Muscle layer of colon (tissue), 2 donors: ENCODE data around the gene NCAPH2.

Source experiments
- H3K27ac ChIP-seq: one replicate; pipeline ENCODE4 v1.7.0; 2013; ENCODE audit warnings: low read depth, mild to moderate bottlenecking, low read length, moderate library complexity
- H3K27me3 ChIP-seq, 2 donors: one replicate each; pipeline ENCODE4 v1.7.0; 2013; ENCODE audit warnings: low read length in 2 of 2, mild to moderate bottlenecking in 2 of 2; ENCODE audit not compliant: insufficient read depth in 2 of 2, control insufficient read depth in 1 of 2
- H3K36me3 ChIP-seq: one replicate; pipeline ENCODE4 v1.7.0; 2013; ENCODE audit warnings: mild to moderate bottlenecking, low read length; ENCODE audit not compliant: insufficient read depth
- H3K4me1 ChIP-seq: one replicate; pipeline ENCODE4 v1.7.0; 2013; ENCODE audit warnings: mild to moderate bottlenecking, low read length; ENCODE audit not compliant: insufficient read depth
- H3K4me3 ChIP-seq, 2 donors: one replicate each; pipeline ENCODE4 v1.7.0; 2013; ENCODE audit warnings: low read length in 2 of 2, low read depth in 1 of 2, mild to moderate bottlenecking in 1 of 2, moderate library complexity in 1 of 2
- H3K9ac ChIP-seq: one replicate; pipeline ENCODE4 v1.7.0; 2013; ENCODE audit warnings: low read length
- H3K9me3 ChIP-seq: one replicate; pipeline ENCODE4 v1.7.0; 2013; ENCODE audit warnings: mild to moderate bottlenecking, low read length
- donor health status: abdominal sarcoma.
- donor health status: Adenocarcinoma of cecum.

Gene NCAPH2

DNA sequence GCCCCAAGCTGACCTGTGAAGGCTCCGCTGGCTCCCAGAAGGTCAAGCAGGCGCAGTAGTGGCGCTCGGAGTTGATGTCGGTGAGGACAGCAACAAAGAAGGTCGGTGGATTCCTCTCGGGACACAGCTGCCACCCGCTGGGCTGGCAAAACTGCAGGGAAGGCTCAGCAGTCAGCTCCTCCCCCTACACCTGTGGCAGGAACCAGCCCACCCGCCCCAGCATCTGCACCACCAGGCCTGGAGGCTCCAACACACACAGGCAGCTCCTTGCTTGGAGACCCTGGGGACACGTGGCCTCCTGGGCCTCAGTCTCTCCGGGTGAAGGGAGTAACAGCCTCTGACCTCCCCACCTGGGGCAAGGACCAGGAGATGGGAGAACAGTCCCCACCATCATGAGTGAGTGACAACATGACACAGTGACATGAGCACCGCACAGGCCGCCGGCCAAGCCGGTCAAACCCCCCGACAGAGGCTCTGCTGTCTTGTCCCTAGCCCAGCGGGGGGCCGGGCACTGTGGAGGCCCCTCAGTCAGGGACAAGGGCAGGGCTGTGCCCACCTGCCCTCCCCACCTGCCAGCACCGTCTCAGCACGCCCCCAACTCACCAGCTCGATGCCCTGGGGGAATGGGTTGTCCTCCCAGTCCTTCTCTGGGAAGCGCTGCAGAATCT, 40.1 kb upstream of the NCAPH2 start:
- Histone ChIP-seq H3K36me3 (peaks cover 45% of the 10 kb centered on the region), H3K9me3 (no peaks in the 10 kb centered on the region), H3K9ac (no peak overlapping the region), H3K4me3 (no peak overlapping the region), H3K27ac (no peak overlapping the region), H3K4me1 (peaks cover 25% of the 10 kb centered on the region), H3K27me3 (no peaks in the 10 kb centered on the region)

DNA sequence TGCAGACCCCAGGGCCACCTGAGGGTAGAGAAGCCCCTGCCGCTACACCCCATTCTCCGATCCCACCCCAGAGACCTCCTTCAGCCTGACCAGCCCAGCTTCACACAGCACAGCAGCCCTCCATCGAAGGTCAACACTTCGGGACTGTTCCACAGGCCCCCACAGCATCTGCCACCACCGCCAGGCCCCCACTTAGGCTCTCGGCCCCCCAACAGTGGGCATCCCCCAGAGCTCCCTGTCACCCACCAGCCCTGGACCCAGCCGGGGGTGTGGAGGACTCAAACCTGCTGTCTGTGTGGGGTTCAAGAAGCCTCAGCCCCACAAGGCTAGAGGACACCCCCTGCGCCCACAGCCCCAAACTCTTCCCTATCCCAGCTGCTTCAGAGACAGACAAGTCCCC, 39.4 kb upstream of the NCAPH2 start:
- Histone ChIP-seq H3K36me3 (peaks cover 38% of the 10 kb centered on the region), H3K9me3 (no peaks in the 10 kb centered on the region), H3K27ac (no peak overlapping the region), H3K27me3 (no peaks in the 10 kb centered on the region), H3K9ac (no peak overlapping the region), H3K4me1 (peaks cover 32% of the 10 kb centered on the region), H3K4me3 (no peak overlapping the region)

DNA sequence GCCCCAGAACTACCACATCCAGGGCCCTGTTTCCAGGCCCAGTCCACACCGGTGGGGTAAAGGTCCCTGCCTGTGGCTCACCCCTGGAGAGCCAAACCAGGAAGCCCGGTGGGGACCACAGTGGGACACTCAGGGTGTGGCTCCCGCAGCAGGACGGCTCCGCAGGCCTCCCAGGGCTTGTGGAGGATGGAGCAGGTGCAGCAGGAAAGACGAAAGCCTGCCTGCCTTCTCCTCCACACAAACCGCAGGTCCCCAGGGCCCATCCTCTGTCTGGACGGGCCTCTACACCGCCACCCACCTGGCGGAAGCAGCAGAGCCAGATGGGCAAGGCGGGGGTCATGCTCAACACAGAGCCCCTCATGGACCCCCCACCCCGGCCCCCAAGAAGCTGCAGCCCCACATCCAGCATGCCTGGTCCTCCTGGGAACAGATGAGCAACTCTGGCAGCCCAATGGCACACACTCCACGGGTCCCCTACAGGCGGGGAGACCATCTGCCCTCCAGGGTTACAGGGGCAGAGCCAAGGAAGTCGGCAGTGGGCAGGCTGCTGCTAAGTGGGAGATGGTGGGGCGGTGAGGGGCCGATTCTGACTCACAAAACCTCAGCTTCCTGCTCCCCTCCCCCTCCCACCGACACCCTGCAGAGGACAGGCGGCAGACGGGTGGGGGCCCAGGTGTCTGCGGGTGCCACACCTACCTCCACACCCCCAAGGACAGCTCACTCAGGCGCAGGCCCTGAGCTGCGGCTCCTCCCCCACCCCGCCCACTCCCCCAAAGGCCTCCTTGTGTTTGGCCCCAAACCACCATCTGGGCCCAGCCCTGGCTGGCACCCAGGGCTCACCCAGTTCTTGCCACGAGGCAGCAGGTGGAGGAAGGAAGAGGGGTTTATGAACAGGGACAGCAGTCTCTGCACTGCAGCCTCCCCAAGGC, 38.4 kb upstream of the NCAPH2 start:
- peaks cover 34% of the 10 kb centered on the region for H3K4me1 ChIP-seq
- H3K9me3 ChIP-seq: no peaks in the 10 kb centered on the region
- no peaks in the 10 kb centered on the region for H3K27me3 ChIP-seq
- no peak overlapping the region for H3K9ac ChIP-seq
- H3K27ac ChIP-seq: no peak overlapping the region
- no peak overlapping the region for H3K4me3 ChIP-seq
- H3K36me3 ChIP-seq: peaks cover 28% of the 10 kb centered on the region

DNA sequence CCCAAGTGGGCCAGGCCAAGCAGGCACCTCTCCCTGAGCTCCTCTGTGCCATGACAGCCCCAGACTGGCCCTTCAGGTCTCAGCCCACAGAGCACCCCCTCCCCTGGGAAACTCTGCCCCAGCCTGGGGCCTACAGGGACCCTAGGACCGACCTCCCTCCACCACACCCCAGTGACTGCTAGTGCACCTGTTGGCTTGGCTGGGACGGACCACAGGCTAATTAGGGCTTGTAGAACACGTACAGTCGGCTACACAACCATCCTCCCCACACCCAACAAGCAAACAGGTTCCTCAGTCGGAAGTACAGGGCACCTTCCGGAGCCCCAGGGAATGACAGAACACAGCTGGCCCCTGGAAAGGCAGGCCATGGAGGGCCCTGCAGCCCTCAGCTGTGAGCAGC, 37.5 kb upstream of the NCAPH2 start:
- no peak overlapping the region for H3K9ac ChIP-seq
- H3K27ac ChIP-seq: no peak overlapping the region
- H3K4me1 ChIP-seq: peaks cover 38% of the 10 kb centered on the region
- H3K4me3 ChIP-seq: no peak overlapping the region
- H3K9me3 ChIP-seq: no peaks in the 10 kb centered on the region
- no peaks in the 10 kb centered on the region for H3K27me3 ChIP-seq
- peaks cover 19% of the 10 kb centered on the region for H3K36me3 ChIP-seq

DNA sequence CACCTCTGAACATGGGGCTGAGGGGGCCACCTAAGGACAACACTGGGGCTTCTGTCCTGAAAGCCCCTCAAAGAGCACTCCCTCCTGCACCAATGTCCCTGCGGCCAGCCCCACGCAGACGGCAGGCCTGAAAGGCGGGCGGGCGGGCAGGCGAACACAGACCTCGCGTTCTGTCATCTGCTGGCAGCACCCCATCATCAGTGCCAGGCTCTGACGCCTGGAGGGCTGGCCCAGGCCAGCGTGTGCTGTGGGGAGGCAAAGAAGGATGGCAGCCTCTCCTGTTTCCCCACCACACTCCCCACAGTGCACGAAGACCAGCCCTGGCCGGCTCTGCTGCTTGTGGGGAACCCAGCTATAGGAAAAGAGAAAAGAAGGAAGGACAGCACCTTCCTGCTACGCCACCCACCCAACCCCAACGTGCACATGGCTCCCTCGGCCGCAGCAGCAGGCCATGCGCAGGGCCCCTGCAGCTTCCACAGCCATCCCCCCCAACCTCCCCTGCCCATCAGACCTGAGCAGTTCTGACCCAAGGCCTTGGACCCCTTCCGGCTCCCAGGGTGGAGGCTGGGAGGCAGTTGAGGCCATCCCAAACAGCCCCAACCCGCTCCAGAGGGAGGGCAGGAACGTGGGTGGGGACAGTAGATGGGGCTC, 36.7 kb upstream of the NCAPH2 start:
- Histone ChIP-seq H3K4me1 (peaks cover 40% of the 10 kb centered on the region), H3K4me3 (no peak overlapping the region)

DNA sequence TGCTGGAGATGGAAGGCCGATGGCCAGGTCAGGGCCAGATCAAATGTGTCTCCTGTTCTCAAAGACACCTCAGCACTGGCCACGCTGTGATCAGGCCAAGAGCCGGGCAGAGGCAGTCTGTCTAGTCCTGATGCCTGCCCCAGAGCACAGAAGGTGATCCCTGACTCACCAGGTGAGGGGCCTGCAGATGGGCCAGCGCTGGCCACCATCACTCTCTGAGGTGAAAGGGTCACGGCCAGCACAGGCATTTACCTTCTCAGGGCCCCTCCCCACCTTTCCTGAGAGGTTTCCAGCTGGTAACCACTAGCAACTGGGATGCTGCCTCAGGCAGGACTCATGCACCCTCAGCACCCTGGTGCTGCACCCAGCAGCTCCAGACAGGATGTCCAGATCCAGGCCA, 36.1 kb upstream of the NCAPH2 start:
- Histone ChIP-seq H3K4me1 (peaks cover 40% of the 10 kb centered on the region), H3K36me3 (peaks cover 5% of the 10 kb centered on the region), H3K4me3 (no peak overlapping the region), H3K27ac (no peak overlapping the region), H3K9me3 (no peaks in the 10 kb centered on the region), H3K27me3 (no peaks in the 10 kb centered on the region), H3K9ac (no peak overlapping the region)

More for the DNA sequence above, 36.7 kb upstream of the NCAPH2 start:
- Histone ChIP-seq H3K27me3 (no peaks in the 10 kb centered on the region), H3K27ac (no peak overlapping the region), H3K9ac (no peak overlapping the region), H3K36me3 (peaks cover 11% of the 10 kb centered on the region), H3K9me3 (no peaks in the 10 kb centered on the region)

DNA sequence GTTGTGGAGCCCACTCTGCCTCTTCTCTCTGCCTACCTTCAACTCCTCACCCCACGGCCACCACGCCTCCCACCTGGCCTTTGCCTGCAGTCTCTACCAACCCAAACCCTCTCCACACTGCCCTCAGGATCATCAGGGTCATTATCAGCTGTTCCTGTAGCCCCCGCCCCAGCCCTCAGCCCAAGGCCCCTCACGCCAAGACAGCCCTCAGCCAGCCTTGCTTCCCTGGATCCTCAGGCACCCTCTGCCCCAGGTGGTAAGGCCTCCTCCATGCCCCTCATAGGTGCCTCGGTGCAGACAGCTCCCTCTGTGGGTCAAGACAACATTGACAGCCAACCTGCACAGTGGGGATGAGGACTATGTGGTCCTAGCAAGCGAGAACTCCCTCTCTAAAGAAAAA, 34.9 kb upstream of the NCAPH2 start:
- Histone ChIP-seq H3K9ac (peak overlapping the region; percentile 68), H3K4me1 (peaks cover 40% of the 10 kb centered on the region), H3K27me3 (no peaks in the 10 kb centered on the region), H3K36me3 (no peaks in the 10 kb centered on the region), H3K4me3 (peak overlapping the region; percentile 71 to 79), H3K9me3 (no peaks in the 10 kb centered on the region), H3K27ac (no peak overlapping the region)

DNA sequence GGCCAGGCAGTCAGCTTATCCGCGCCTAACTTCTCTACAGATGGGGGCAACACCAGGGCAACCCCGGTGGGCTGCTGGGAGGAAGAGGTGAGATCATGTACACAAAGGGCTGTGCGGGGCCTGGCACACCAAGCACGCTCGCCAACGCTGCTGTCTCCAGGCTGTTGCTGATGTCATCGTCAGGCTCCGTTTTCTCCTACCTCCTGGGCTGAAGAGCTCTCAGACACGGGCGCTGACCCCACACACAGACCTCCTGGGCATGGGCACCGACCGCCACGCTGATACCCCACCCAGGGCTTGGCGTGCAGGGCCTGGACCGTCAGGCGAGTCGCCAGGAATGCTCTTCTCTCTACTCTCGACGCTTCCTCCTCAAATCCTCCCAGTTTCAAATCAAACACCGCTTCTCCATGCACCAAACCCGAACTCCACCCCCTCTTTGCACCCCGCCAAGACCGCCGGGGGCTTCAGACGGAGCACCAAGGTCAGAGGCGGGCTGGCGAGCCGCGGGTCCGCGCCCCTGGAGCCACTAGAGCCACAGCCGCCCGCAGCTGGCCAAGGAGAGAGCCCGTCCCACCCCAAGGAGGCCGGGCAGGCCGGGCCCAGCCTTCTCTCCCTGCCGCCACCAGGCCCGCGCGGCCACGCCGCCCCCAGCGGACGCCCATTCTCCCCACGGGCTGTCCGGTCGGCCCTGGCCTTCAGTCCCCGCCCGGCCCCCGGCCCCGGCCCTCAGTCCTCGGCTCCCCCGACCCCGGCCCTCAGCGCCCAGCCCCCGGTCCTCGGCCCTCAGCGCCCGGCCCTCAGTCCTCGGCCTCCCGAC, 34.0 kb upstream of the NCAPH2 start:
- H3K4me1 ChIP-seq: peaks cover 38% of the 10 kb centered on the region
- no peaks in the 10 kb centered on the region for H3K9me3 ChIP-seq
- peak overlapping the region; percentile 68 for H3K9ac ChIP-seq
- peak overlapping the region; percentile 68 for H3K27ac ChIP-seq
- H3K4me3 ChIP-seq: peak overlapping the region; percentile 71 to 79
- no peaks in the 10 kb centered on the region for H3K27me3 ChIP-seq
- no peaks in the 10 kb centered on the region for H3K36me3 ChIP-seq

DNA sequence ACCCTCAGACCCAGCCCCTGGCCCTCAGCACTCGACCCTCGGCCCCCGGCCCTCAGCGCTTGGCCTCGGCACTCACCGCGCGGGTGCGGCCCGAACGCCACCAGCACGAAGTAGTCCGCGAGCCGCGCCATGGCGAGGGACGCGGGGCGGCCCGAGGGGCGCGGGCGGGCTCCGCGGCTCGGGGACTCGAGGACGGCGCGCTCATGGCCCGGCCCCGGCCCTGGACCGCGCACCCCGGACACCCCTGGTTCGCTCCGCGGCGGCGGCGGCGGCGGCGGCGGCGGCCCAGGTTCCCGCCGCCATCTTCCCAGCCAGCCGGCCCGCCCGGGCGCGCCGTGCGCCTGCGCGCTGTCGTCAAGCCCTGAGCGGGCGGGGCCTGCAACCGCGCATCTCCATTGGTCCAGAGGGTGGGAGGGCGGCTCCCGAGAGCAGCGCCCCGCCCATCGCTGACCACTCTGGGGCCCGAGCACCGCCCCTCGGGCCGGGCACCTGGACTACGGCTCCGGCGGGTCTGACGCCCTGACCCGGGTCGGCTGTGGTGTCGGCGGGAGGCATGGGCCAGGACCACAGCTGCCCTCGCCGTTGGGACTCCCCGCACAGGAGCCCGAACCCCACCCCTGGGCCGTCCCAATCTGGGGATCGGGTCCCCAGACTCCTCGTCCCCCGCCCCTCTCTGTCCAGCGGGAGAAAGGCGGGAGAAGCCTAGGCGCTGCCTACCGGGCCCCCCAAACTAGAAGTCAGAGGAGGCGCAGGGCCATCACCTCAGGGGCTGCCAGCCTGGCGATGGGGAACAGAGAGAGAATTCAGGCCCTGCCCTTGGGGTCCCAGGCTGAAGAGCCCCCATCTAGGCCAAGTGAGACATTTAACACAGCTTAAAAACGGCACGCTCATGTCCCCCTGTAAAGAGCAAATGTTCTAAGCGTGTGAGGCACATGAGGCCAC, 33.0 kb upstream of the NCAPH2 start, which contains the start of gene SBF1:
Gene SBF1, minus strand, starts transcription at position 326 of the 942 bp plus-strand sequence. Its CDS starts 195 bp downstream, at position 131.
- Histone ChIP-seq H3K9me3 (no peaks in the 10 kb centered on the region), H3K4me1 (peaks cover 34% of the 10 kb centered on the region), H3K27ac (peak within 1 kb of the TSS; percentile 68)

DNA sequence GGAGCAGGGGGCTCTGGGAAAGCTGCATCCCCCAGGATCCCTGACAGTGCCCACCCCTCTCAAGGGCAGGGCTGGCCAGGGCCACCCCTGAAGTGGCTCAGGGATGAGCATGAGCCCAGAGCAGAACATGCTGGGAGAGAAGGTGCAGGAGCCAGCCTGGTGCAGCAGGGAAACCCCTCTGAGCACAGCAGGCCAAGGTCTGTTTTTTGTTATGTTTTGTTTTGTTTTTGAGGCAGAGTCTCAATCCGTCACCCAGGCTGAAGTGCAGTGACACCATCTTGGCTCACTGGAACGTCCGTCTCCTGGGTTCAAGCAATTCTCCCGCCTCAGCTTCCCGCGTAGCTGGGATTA, 32.4 kb upstream of the NCAPH2 start:
- Histone ChIP-seq H3K4me3 (peak overlapping the region; percentile 60 to 71), H3K27ac (peak overlapping the region; percentile 58), H3K27me3 (peaks cover 10 to 11% of the 10 kb centered on the region in 2 donors)

More for the DNA sequence above, 33.0 kb upstream of the NCAPH2 start, which contains the start of gene SBF1:
- Histone ChIP-seq H3K27me3 (peaks cover 3 to 4% of the 10 kb centered on the region in 2 donors), H3K9ac (peak within 1 kb of the TSS; percentile 68), H3K4me3 (peak within 1 kb of the TSS; percentile 71 to 79), H3K36me3 (no peaks in the 10 kb centered on the region)

More for the DNA sequence above, 32.4 kb upstream of the NCAPH2 start:
- peaks cover 28% of the 10 kb centered on the region for H3K4me1 ChIP-seq
- H3K36me3 ChIP-seq: no peaks in the 10 kb centered on the region
- peak overlapping the region; percentile 49 for H3K9ac ChIP-seq
- H3K9me3 ChIP-seq: no peaks in the 10 kb centered on the region
